SK-N-MC (cell line): Measurements from ENCODE around the gene MTCH1.
"Not testable (repeated sequence)": the region's sequence is repeated elsewhere in the genome, so short reads cannot be mapped to it uniquely, and the experiment has no call there.

Experiments used
- DNase-seq: peaks from one replicate; pipeline ENCODE4 v3.0.0-alpha.2; 2011; ENCODE audit warnings: low read depth, low spot score
- H3K27ac ChIP-seq: fragments of 200-600 bp; sonication (generic); 2 replicates; pipeline ENCODE4 v1.5.1; 2016; ENCODE audit warnings: mixed run types
- H3K36me3 ChIP-seq: fragments of 200-600 bp; sonication (generic); 2 replicates; pipeline ENCODE4 v1.6.1; 2017; ENCODE audit warnings: antibody characterized with exemption, low read length, mixed read lengths; ENCODE audit not compliant: insufficient read depth
- H3K4me3 ChIP-seq: fragments of 200-600 bp; sonication (generic); 2 replicates; pipeline ENCODE4 v1.5.1; 2016
- H3K9ac ChIP-seq: fragments of 200-600 bp; sonication (generic); 2 replicates; pipeline ENCODE4 v1.8.0; 2017; ENCODE audit warnings: mixed run types, mixed read lengths; ENCODE audit not compliant: insufficient read length
- H3K9me3 ChIP-seq: fragments of 200-600 bp; sonication (generic); 2 replicates; pipeline ENCODE4 v1.6.1; 2017; ENCODE audit warnings: low read depth, mild to moderate bottlenecking, antibody characterized with exemption, low read length, moderate library complexity, mixed read lengths
- EZH2 ChIP-seq: fragments of 200-600 bp; sonication (generic); IDR thresholded peaks from one replicate; pipeline ENCODE4 v1.6.1; 2017; ENCODE audit warnings: antibody characterized with exemption
- FOXP2 ChIP-seq: optimal IDR thresholded peaks from 2 replicates; pipeline ENCODE3; 2011; ENCODE audit warnings: mild to moderate bottlenecking, moderate library complexity; ENCODE audit not compliant: insufficient read depth; ENCODE audit errors: extremely low read length, control extremely low read depth
- POLR2AphosphoS5 ChIP-seq: IDR thresholded peaks from 2 replicates; pipeline ENCODE4 v1.6.1; 2012; ENCODE audit warnings: mild to moderate bottlenecking, low read depth, low read length, borderline replicate concordance

The MTCH1 gene

GRCh38 chr6:36999061-36999750, 13.2 kb upstream of the MTCH1 start:
- Histone ChIP-seq H3K9ac (no peak overlapping the region), H3K27ac (no peak overlapping the region), H3K9me3 (no peaks in the 10 kb centered on the region), H3K4me3 (no peak overlapping the region), H3K36me3 (no peaks in the 10 kb centered on the region)
- no peak for DNase-seq
- TF ChIP-seq FOXP2 (no peak), POLR2AphosphoS5 (no peak), EZH2 (no peak)

- H3K9ac ChIP-seq, result no peak overlapping the region
- no peaks in the 10 kb centered on the region for H3K9me3 ChIP-seq
- H3K36me3 ChIP-seq, result no peaks in the 10 kb centered on the region
- no peak overlapping the region for H3K27ac ChIP-seq
- H3K4me3 ChIP-seq, result no peak overlapping the region
- TF ChIP-seq EZH2 (no peak), FOXP2 (no peak), POLR2AphosphoS5 (no peak)
- DNase-seq, result no peak
These were observed 12.7 kb upstream of the MTCH1 start for GRCh38 chr6:36998723-36999038.

GRCh38 chr6:36997811-36998722, 12.1 kb upstream of the MTCH1 start:
- no peaks in the 10 kb centered on the region for H3K36me3 ChIP-seq
- H3K27ac ChIP-seq, result no peak overlapping the region
- peak overlapping the region; percentile 49 for H3K9ac ChIP-seq
- no peak for DNase-seq
- TF ChIP-seq FOXP2 (no peak), POLR2AphosphoS5 (no peak), EZH2 (no peak)
- H3K4me3 ChIP-seq, result no peak overlapping the region
- no peaks in the 10 kb centered on the region for H3K9me3 ChIP-seq

GRCh38 chr6:36990401-36990800, 4.4 kb upstream of the MTCH1 start:
- not testable (repeated sequence) for H3K36me3 ChIP-seq, H3K4me3 ChIP-seq, H3K9ac ChIP-seq, H3K9me3 ChIP-seq, H3K27ac ChIP-seq, DNase-seq

GRCh38 chr6:36989264-36989663, 3.3 kb upstream of the MTCH1 start:
- no peak for TF ChIP-seq FOXP2
- no peak for TF ChIP-seq POLR2AphosphoS5
- no peak for TF ChIP-seq EZH2
- H3K9ac ChIP-seq, result no peak overlapping the region
- H3K36me3 ChIP-seq, result no peaks in the 10 kb centered on the region
- no peak overlapping the region for H3K27ac ChIP-seq
- no peak overlapping the region for H3K4me3 ChIP-seq
- no peak for DNase-seq
- no peaks in the 10 kb centered on the region for H3K9me3 ChIP-seq

GRCh38 chr6:36986704-36987047, 680 bp upstream of the MTCH1 start:
- TF ChIP-seq POLR2AphosphoS5 (no peak; the same call in 1 of the 2 replicates), EZH2 (no peak), FOXP2 (no peak)
- peak overlapping the region; percentile 90 for H3K4me3 ChIP-seq
- H3K9ac ChIP-seq, result peak overlapping the region; percentile 90
- H3K36me3 ChIP-seq, result no peaks in the 10 kb centered on the region
- H3K9me3 ChIP-seq, result no peaks in the 10 kb centered on the region
- peak overlapping the region; percentile 85; the same call in 1 of the 2 replicates for H3K27ac ChIP-seq
- no peak for DNase-seq

GRCh38 chr6:36985417-36985807, 584 bp downstream of the MTCH1 start:
- peak overlapping the region; percentile 90 for H3K9ac ChIP-seq
- H3K27ac ChIP-seq, result no peak overlapping the region; the same call in 1 of the 2 replicates
- H3K9me3 ChIP-seq, result no peaks in the 10 kb centered on the region
- no peak for DNase-seq
- no peak for TF ChIP-seq FOXP2
- no peak for TF ChIP-seq POLR2AphosphoS5
- TF ChIP-seq EZH2, result no peak
- H3K36me3 ChIP-seq, result peaks cover 3% of the 10 kb centered on the region; the same call in 1 of the 2 replicates
- peak overlapping the region; percentile 90 for H3K4me3 ChIP-seq

- DNase-seq, result no peak
- TF ChIP-seq EZH2 (no peak), POLR2AphosphoS5 (0 out of 2 replicates have a peak, but pooled peaks have one; percentile 30), FOXP2 (no peak)
- Histone ChIP-seq H3K36me3 (peaks cover 4% of the 10 kb centered on the region; the same call in 1 of the 2 replicates), H3K9me3 (no peaks in the 10 kb centered on the region), H3K9ac (peak overlapping the region; percentile 90), H3K27ac (no peak overlapping the region), H3K4me3 (peak overlapping the region; percentile 90)
These were observed 1.2 kb downstream of the MTCH1 start for GRCh38 chr6:36984581-36985416.
